Activated CD4-positive, alpha-beta T cell treated with anti-CD3 and anti-CD28 coated beads, Interleukin-2, Interleukin-6, amounts not matched to agents 100 ng/mL and 50 ng/mL, durations not matched to agents 16 hours and 8 hours (primary cell): ENCODE data around the gene LRFN2.

ENCODE experiments used
- DNase-seq: peaks from one replicate; pipeline ENCODE4 v3.0.0-alpha.2; 2020

LRFN2 gene

GRCh38 chr6:40395066-40395697 is 192.0 kb downstream of the LRFN2 start:
- no peak for DNase-seq

GRCh38 chr6:40394381-40394780 is 192.8 kb downstream of the LRFN2 start:
- DNase-seq: no peak

- no peak for DNase-seq
Observed at GRCh38 chr6:40393641-40394040, 193.5 kb downstream of the LRFN2 start.

- DNase-seq: no peak
Observed at GRCh38 chr6:40392589-40392988, 194.6 kb downstream of the LRFN2 start.

GRCh38 chr6:40391851-40392517 is 195.2 kb downstream of the LRFN2 start:
- no peak for DNase-seq

- no peak for DNase-seq
Observed at GRCh38 chr6:40391086-40391485, 196.1 kb downstream of the LRFN2 start.

GRCh38 chr6:40390144-40390800 is 196.9 kb downstream of the LRFN2 start:
- no peak for DNase-seq

GRCh38 chr6:40389254-40389653 is 197.9 kb downstream of the LRFN2 start:
- no peak for DNase-seq

GRCh38 chr6:40387871-40388264 is 199.3 kb downstream of the LRFN2 start:
- DNase-seq: no peak

- no peak for DNase-seq
Observed at GRCh38 chr6:40387127-40387870, 199.9 kb downstream of the LRFN2 start.

GRCh38 chr6:40386200-40386599 is 201.0 kb downstream of the LRFN2 start:
- DNase-seq: no peak

GRCh38 chr6:40383348-40384115 is 203.6 kb downstream of the LRFN2 start:
- no peak for DNase-seq

- DNase-seq: no peak
Observed at GRCh38 chr6:40380271-40380670, 206.9 kb downstream of the LRFN2 start.

- no peak for DNase-seq
Observed at GRCh38 chr6:40379811-40380210, 207.4 kb downstream of the LRFN2 start.

- DNase-seq: no peak
Observed at GRCh38 chr6:40378725-40379074, 208.5 kb downstream of the LRFN2 start.

- DNase-seq: no peak
Observed at GRCh38 chr6:40378071-40378724, 209.0 kb downstream of the LRFN2 start.

- no peak for DNase-seq
Observed at GRCh38 chr6:40377173-40377806, 209.9 kb downstream of the LRFN2 start.

GRCh38 chr6:40376113-40376650 is 211.0 kb downstream of the LRFN2 start:
- no peak for DNase-seq

GRCh38 chr6:40373267-40373666 is 213.9 kb downstream of the LRFN2 start:
- DNase-seq: no peak

- peak; percentile 30 for DNase-seq
Observed at GRCh38 chr6:40371621-40372020, 215.5 kb downstream of the LRFN2 start.

GRCh38 chr6:40371095-40371494 is 216.1 kb downstream of the LRFN2 start:
- no peak for DNase-seq

- DNase-seq: no peak
Observed at GRCh38 chr6:40369891-40370290, 217.3 kb downstream of the LRFN2 start.
